ENCODE results near the gene CKM. TPM values are rescaled to one million over a fixed set of nuclear protein-coding genes. Genes with fewer than 3 reads are reported as not detected.

CKM gene
- total and polyA plus RNA-seq, 10 of the 15 experiments (the other 5 are each of a cell fraction or from before 2014, with no cell fraction given): 0.08 to 0.14 (median 0.13) TPM; not detected in 5

DNA sequence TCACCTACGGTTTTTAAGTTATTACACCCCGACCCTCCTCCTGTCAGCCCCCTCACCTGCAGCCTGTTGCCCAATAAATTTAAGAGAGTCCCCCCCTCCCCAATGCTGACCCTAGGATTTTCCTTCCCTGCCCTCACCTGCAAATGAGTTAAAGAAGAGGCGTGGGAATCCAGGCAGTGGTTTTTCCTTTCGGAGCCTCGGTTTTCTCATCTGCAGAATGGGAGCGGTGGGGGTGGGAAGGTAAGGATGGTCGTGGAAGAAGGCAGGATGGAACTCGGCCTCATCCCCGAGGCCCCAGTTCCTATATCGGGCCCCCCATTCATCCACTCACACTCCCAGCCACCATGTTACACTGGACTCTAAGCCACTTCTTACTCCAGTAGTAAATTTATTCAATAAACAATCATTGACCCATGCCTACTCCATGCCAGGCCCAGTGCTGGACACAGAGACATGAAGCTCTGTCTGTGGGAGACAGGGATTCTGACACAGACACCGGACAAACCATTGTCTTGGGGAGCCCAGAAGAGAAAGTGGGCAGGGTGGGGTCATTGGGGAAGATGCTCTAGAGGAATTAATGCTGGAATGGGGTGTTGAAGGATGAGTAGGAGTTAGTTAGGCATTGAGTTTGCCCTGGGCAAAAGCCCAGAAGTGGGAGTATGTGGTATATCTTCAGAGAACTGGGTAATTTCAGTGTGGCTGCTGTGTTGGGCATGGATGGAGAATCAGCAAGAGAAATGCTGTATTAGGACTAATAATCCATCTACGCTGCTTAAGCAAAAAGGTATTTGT lies 19.2 kb downstream of the CKM start:
- Histone ChIP-seq H2AFZ (ENCODE audit: control insufficient read depth, low read depth, low read length) (no peak overlapping the region), H3K79me2 (ENCODE audit: control insufficient read depth, insufficient read depth, low read length) (no peaks in the 10 kb centered on the region), H3K9ac (ENCODE audit: control insufficient read depth, insufficient read depth, low read length) (no peak overlapping the region), H3K9me3 (replicated peaks; ENCODE audit: control insufficient read depth, insufficient read depth, low read length) (no peaks in the 10 kb centered on the region; the same call in 2 of the 3 replicates), H3K4me1 (ENCODE audit: control insufficient read depth, insufficient read depth, low read length) (no peaks in the 10 kb centered on the region), H3K27ac (ENCODE audit: control insufficient read depth, insufficient read depth) (no peak overlapping the region), H3K36me3 (ENCODE audit: control insufficient read depth in 2 of 2, insufficient read depth in 2 of 2, low read length in 1 of 2) (no peaks in the 10 kb centered on the region; a peak in 1 of 4 replicates), H4K20me1 (ENCODE audit: control insufficient read depth, insufficient read depth) (no peaks in the 10 kb centered on the region), H3K4me2 (ENCODE audit: control insufficient read depth, insufficient read depth) (no peak overlapping the region), H3K27me3 (replicated peaks in 1 of 2; ENCODE audit: control insufficient read depth in 2 of 2, insufficient read depth in 2 of 2, low read length in 1 of 2) (no peaks in the 10 kb centered on the region), H3K4me3 (no peak overlapping the region)
- BruUV-seq (replicated peaks): no TSS peak
- ATAC-seq (no peak), DNase-seq (ENCODE audit: low read depth, low spot score) (no peak), FAIRE-seq (no peak)
- ChIA-PET POLR2A (no interaction called here), RAD21 (ENCODE audit: unreplicated experiment) (no interaction called here), SMC1A (ENCODE audit: uncharacterized antibody, unreplicated experiment) (no interaction called here), CTCF (no interaction called here)
- intact Hi-C loops (cut with micrococcal nuclease; ENCODE audit: unreplicated experiment) (no loop called here), in situ Hi-C loops (cut with MboI) (no loop called here)
- TF ChIP-seq MYC (IDR thresholded peaks at IDR 0.05; ENCODE audit: insufficient read depth, insufficient read length, insufficient replicate concordance, low read length, severe bottlenecking) (no peak), GATAD2B (conservative IDR thresholded peaks at IDR 0.05; ENCODE audit: low read depth) (no peak), JUNB (IDR thresholded peaks at IDR 0.05) (no peak), MTA2 (IDR thresholded peaks at IDR 0.05; ENCODE audit: low read depth) (no peak), CREB1 (IDR thresholded peaks at IDR 0.05; ENCODE audit: low read depth) (no peak), NFXL1 (IDR thresholded peaks at IDR 0.05; ENCODE audit: borderline replicate concordance) (no peak)
- WGBS (ENCODE audit: insufficient coverage, insufficient replicate concordance, low lambda C conversion rate, missing lambda C conversion rate): 89% methylated on average over 12 of the region's 12 CpGs

DNA sequence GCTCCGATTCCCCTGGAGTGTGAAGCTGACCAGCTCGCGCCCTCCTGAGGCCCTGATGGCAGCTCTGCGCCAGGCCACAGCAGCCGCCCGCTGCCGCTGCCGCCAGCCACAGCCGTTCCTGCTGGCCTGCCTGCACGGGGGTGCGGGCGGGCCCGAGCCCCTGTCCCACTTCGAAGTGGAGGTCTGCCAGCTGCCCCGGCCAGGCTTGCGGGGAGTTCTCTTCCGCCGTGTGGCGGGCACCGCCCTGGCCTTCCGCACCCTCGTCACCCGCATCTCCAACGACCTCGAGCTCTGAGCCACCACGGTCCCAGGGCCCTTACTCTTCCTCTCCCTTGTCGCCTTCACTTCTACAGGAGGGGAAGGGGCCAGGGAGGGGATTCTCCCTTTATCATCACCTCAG lies 20.3 kb downstream of the CKM start:
- ChIA-PET SMC1A (ENCODE audit: uncharacterized antibody, unreplicated experiment) (no interaction called here), POLR2A (no interaction called here), CTCF (no interaction called here), RAD21 (ENCODE audit: unreplicated experiment) (no interaction called here)
- H4K20me1 ChIP-seq (ENCODE audit: control insufficient read depth, insufficient read depth): no peaks in the 10 kb centered on the region
- H3K4me2 ChIP-seq (ENCODE audit: control insufficient read depth, insufficient read depth): no peak overlapping the region
- H3K4me1 ChIP-seq (ENCODE audit: control insufficient read depth, insufficient read depth, low read length): no peaks in the 10 kb centered on the region
- H2AFZ ChIP-seq (ENCODE audit: control insufficient read depth, low read depth, low read length): no peak overlapping the region
- in situ Hi-C loops (cut with MboI) (no loop called here), intact Hi-C loops (cut with micrococcal nuclease; ENCODE audit: unreplicated experiment) (no loop called here)
- H3K79me2 ChIP-seq (ENCODE audit: control insufficient read depth, insufficient read depth, low read length): no peaks in the 10 kb centered on the region
- no peak overlapping the region for H3K9ac ChIP-seq (ENCODE audit: control insufficient read depth, insufficient read depth, low read length)
- no peaks in the 10 kb centered on the region; a peak in 1 of 4 replicates for H3K36me3 ChIP-seq (ENCODE audit: control insufficient read depth in 2 of 2, insufficient read depth in 2 of 2, low read length in 1 of 2)
- no peaks in the 10 kb centered on the region for H3K27me3 ChIP-seq (replicated peaks in 1 of 2; ENCODE audit: control insufficient read depth in 2 of 2, insufficient read depth in 2 of 2, low read length in 1 of 2)
- H3K4me3 ChIP-seq: no peak overlapping the region
- no peaks in the 10 kb centered on the region; the same call in 2 of the 3 replicates for H3K9me3 ChIP-seq (replicated peaks; ENCODE audit: control insufficient read depth, insufficient read depth, low read length)
- FAIRE-seq (no peak), ATAC-seq (no peak), DNase-seq (ENCODE audit: low read depth, low spot score) (no peak)
- no peak overlapping the region for H3K27ac ChIP-seq (ENCODE audit: control insufficient read depth, insufficient read depth)
- BruUV-seq (replicated peaks): no TSS peak
- 92% methylated on average over 26 of the region's 27 CpGs for WGBS (ENCODE audit: insufficient coverage, insufficient replicate concordance, low lambda C conversion rate, missing lambda C conversion rate)
- no peak for TF ChIP-seq SUZ12 (IDR thresholded peaks at IDR 0.05; ENCODE audit: unreplicated experiment)
- no peak for TF ChIP-seq NR2C2 (IDR thresholded peaks at IDR 0.05; ENCODE audit: borderline replicate concordance, control insufficient read depth, insufficient read length, low read depth)
- no peak for TF ChIP-seq ESRRA (IDR thresholded peaks at IDR 0.05; ENCODE audit: low read length)
- no peak for TF ChIP-seq SMC3 (IDR thresholded peaks at IDR 0.05; ENCODE audit: borderline replicate concordance, low read length)
- TF ChIP-seq, protein P1, sequence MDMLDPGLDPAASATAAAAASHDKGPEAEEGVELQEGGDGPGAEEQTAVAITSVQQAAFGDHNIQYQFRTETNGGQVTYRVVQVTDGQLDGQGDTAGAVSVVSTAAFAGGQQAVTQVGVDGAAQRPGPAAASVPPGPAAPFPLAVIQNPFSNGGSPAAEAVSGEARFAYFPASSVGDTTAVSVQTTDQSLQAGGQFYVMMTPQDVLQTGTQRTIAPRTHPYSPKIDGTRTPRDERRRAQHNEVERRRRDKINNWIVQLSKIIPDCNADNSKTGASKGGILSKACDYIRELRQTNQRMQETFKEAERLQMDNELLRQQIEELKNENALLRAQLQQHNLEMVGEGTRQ (IDR thresholded peaks at IDR 0.05; ENCODE audit: borderline replicate concordance, low read depth, low read length): no peak
- no peak for TF ChIP-seq CBX5 (IDR thresholded peaks at IDR 0.05; ENCODE audit: low read depth)
- no peak for TF ChIP-seq HSF1 (IDR thresholded peaks at IDR 0.05; ENCODE audit: low read depth, low read length)
- no peak for TF ChIP-seq NFXL1 (IDR thresholded peaks at IDR 0.05; ENCODE audit: borderline replicate concordance)
- TF ChIP-seq RELA (IDR thresholded peaks at IDR 0.05; ENCODE audit: borderline replicate concordance, partially characterized antibody): no peak
